ENCODE data around the gene HPCAL1. TPM values are rescaled to one million over a fixed set of nuclear protein-coding genes. Genes with fewer than 3 reads are reported as not detected.

Gene HPCAL1
- total and polyA plus RNA-seq, 3 donors from 2014 or later, result 99.5 to 263 (median 215) TPM

- no peak overlapping the region for H3K27ac ChIP-seq
- H3K4me1 ChIP-seq, result peaks cover 28% of the 10 kb centered on the region
- WGBS, 2 donors, result 91 to 93% methylated on average over 12 of the region's 12 CpGs
- intact Hi-C loops (cut with DNase I; ENCODE audit: low total_unique reads), result no loop called here
- H3K36me3 ChIP-seq (ENCODE audit: low read depth, missing control alignments), result no peaks in the 10 kb centered on the region
- H3K9me3 ChIP-seq, result no peaks in the 10 kb centered on the region
- no peak overlapping the region for H3K4me3 ChIP-seq
- no peak for DNase-seq
- TF ChIP-seq CTCF (IDR thresholded peaks at IDR 0.05) (no peak), POLR2A (IDR thresholded peaks at IDR 0.05) (no peak)
- H3K27me3 ChIP-seq, result no peaks in the 10 kb centered on the region
Observed at GRCh38 chr2:10377747-10378085, 75.0 kb downstream of the HPCAL1 start.

DNA sequence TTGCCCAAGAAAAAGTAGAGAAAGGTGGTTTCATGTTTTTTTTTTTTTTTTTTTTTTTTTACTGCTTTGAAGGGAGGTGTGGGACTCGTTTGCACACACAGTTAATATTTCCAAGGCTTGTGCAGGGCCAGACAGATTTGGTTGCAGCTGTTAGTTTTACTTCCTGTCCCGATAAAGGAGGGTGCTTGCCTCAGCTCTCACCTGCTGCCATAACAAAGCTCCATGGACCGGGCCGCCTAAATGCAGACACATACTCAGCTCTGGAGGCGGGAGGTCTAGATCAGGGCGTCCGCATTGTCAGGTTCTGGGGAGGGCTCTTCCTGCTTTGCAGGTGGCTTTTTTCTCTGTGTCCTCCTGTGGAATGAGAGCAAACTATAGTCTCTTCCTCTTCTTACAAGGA is 75.5 kb downstream of the HPCAL1 start:
- intact Hi-C loops (cut with DNase I; ENCODE audit: low total_unique reads), result no loop called here
- TF ChIP-seq CTCF (IDR thresholded peaks at IDR 0.05), result no peak
- no peak for TF ChIP-seq POLR2A (IDR thresholded peaks at IDR 0.05)
- Histone ChIP-seq H3K36me3 (ENCODE audit: low read depth, missing control alignments) (no peaks in the 10 kb centered on the region), H3K9me3 (no peaks in the 10 kb centered on the region), H3K27me3 (no peaks in the 10 kb centered on the region), H3K27ac (no peak overlapping the region), H3K4me1 (peaks cover 27% of the 10 kb centered on the region), H3K4me3 (no peak overlapping the region)
- DNase-seq, result no peak
- 86 to 94% methylated on average over 5 to 7 of the region's 7 CpGs for WGBS, 2 donors

- Histone ChIP-seq H3K4me3 (no peak overlapping the region), H3K4me1 (peaks cover 26% of the 10 kb centered on the region), H3K27ac (no peak overlapping the region), H3K9me3 (no peaks in the 10 kb centered on the region), H3K27me3 (no peaks in the 10 kb centered on the region), H3K36me3 (ENCODE audit: low read depth, missing control alignments) (no peaks in the 10 kb centered on the region)
- WGBS, 2 donors, result 80 to 82% methylated on average over 7 to 9 of the region's 9 CpGs
- intact Hi-C loops (cut with DNase I; ENCODE audit: low total_unique reads), result no loop called here
- no peak for DNase-seq
- TF ChIP-seq CTCF (IDR thresholded peaks at IDR 0.05) (no peak), POLR2A (IDR thresholded peaks at IDR 0.05) (no peak)
Observed at GRCh38 chr2:10380048-10380926, 77.6 kb downstream of the HPCAL1 start.

GRCh38 chr2:10381997-10382353 is 79.3 kb downstream of the HPCAL1 start:
- Histone ChIP-seq H3K4me3 (no peak overlapping the region), H3K36me3 (ENCODE audit: low read depth, missing control alignments) (no peaks in the 10 kb centered on the region), H3K27ac (no peak overlapping the region), H3K9me3 (no peaks in the 10 kb centered on the region), H3K4me1 (peaks cover 26% of the 10 kb centered on the region), H3K27me3 (no peaks in the 10 kb centered on the region)
- no peak for TF ChIP-seq POLR2A (IDR thresholded peaks at IDR 0.05)
- TF ChIP-seq CTCF (IDR thresholded peaks at IDR 0.05), result no peak
- 74 to 77% methylated on average over 3 of the region's 3 CpGs for WGBS, 2 donors
- no peak for DNase-seq
- intact Hi-C loops (cut with DNase I; ENCODE audit: low total_unique reads), result no loop called here

Measured in testis (tissue), 3 donors.